Esophagus muscularis mucosa (tissue), 4 donors: Measurements from ENCODE around the gene DTNA. TPM values are rescaled to one million over a fixed set of nuclear protein-coding genes. Genes with fewer than 3 reads are reported as not detected.
A peak's percentile ranks its signal among the peaks of the same experiment; 100 is the strongest.

Experiments
- DNase-seq: peaks from one replicate; pipeline ENCODE4 v3.0.0-alpha.2; 2017; ENCODE audit errors: extremely low spot score
- H3K27ac ChIP-seq, 4 donors: fragments of 200-600 bp; sonication (generic); replicated peaks in 1 of 4; 1 replicate in 3 of 4; 2 replicates in 1 of 4; pipeline ENCODE4 v1.5.1; 2016 to 2019; ENCODE audit warnings: mild to moderate bottlenecking in 1 of 4
- H3K27me3 ChIP-seq, 4 donors: fragments of 200-600 bp; sonication (generic); one replicate each; pipeline versions ENCODE4 v1.5.1 to v1.6.0; 2016 to 2019
- H3K36me3 ChIP-seq, 4 donors: fragments of 200-600 bp; sonication (generic); one replicate each; pipeline ENCODE4 v1.5.1; 2016 to 2019
- H3K4me1 ChIP-seq, 4 donors: fragments of 200-600 bp; sonication (generic); one replicate each; pipeline ENCODE4 v1.5.1; 2016 to 2019
- H3K4me3 ChIP-seq, 4 donors: fragments of 200-600 bp; sonication (generic); 1 replicate in 2 of 4; 2 replicates in 2 of 4; pipeline ENCODE4 v1.5.1; 2016 to 2019; ENCODE audit warnings: mild to moderate bottlenecking in 4 of 4, moderate library complexity in 1 of 4
- H3K9me3 ChIP-seq, 4 donors: fragments of 200-600 bp; sonication (generic); 1 replicate in 3 of 4; 2 replicates in 1 of 4; pipeline ENCODE4 v1.5.1; 2016 to 2019
- CTCF ChIP-seq, 3 experiments: fragments of 200-600 bp in 2 of 3; fragments of 450-650 bp in 1 of 3; sonication (generic) in 2 of 3; IDR thresholded peaks; one replicate each; pipeline ENCODE4 v1.5.1; 2017 to 2019; ENCODE audit warnings: antibody characterized with exemption in 3 of 3, mild to moderate bottlenecking in 2 of 3, moderate library complexity in 1 of 3
- EP300 ChIP-seq: sonication (generic); formaldehyde crosslinking; IDR thresholded peaks from one replicate; pipeline ENCODE4 v1.6.1; 2017; ENCODE audit warnings: antibody characterized with exemption
- POLR2A ChIP-seq: fragments of 450-650 bp; IDR thresholded peaks from one replicate; pipeline ENCODE4 v1.6.1; 2017; ENCODE audit warnings: antibody characterized with exemption, moderate library complexity, mild to moderate bottlenecking, low read depth
- POLR2AphosphoS5 ChIP-seq, 2 donors: sonication (generic); formaldehyde crosslinking; IDR thresholded peaks; one replicate each; pipeline ENCODE4 v1.6.1; 2017; ENCODE audit warnings: antibody characterized with exemption in 2 of 2
- WGBS: methylation state at CpG from one replicate; pipeline ENCODE4 v1.1.5; 2018; 5-methylcytosine and 5-hydroxymethylcytosine counted together
- intact Hi-C: fragments of 100-400 bp; cut with DNase I; formaldehyde crosslinking; loops from one replicate; pipeline ENCODE4 v1.15.1; 2023
- total RNA-seq, 4 donors: library from RNA; depleted of rRNA; stranded (reverse); fragments of >200 nt; gene quantifications; one replicate each; pipeline versions ENCODE4 v1.1.0 to v1.2.1, GENCODE V29; 2016

Gene DTNA
- total RNA-seq, 4 donors from 2014 or later = 189 to 284 (median 242) TPM

GRCh38 chr18:34909637-34910364, 199.7 kb downstream of the DTNA start:
- H3K4me3 ChIP-seq = no peak overlapping the region
- WGBS = 83% methylated on average over 4 of the region's 4 CpGs
- intact Hi-C loops = no loop called here
- no peaks in the 10 kb centered on the region for H3K36me3 ChIP-seq
- H3K9me3 ChIP-seq = no peaks in the 10 kb centered on the region
- TF ChIP-seq POLR2AphosphoS5 (IDR thresholded peaks at IDR 0.05) (peak; percentile 42 to 74), EP300 (peak; percentile 70), POLR2A (no peak), CTCF (IDR thresholded peaks at IDR 0.05) (no peak)
- H3K4me1 ChIP-seq = peaks cover 0 to 48% (median 39%) of the 10 kb centered on the region in 4 donors
- H3K27ac ChIP-seq = peak overlapping the region; percentile 53 to 71 (median 60)
- no peak for DNase-seq
- H3K27me3 ChIP-seq = no peaks in the 10 kb centered on the region

- Histone ChIP-seq H3K9me3 (no peaks in the 10 kb centered on the region), H3K27me3 (no peaks in the 10 kb centered on the region), H3K4me1 (peaks cover 0 to 48% (median 39%) of the 10 kb centered on the region in 4 donors), H3K27ac (no peak overlapping the region), H3K4me3 (no peak overlapping the region), H3K36me3 (no peaks in the 10 kb centered on the region)
- TF ChIP-seq EP300 (no peak), POLR2AphosphoS5 (IDR thresholded peaks at IDR 0.05) (no peak), POLR2A (no peak), CTCF (IDR thresholded peaks at IDR 0.05) (no peak)
- 77% methylated on average over 2 of the region's 2 CpGs for WGBS
- DNase-seq = no peak
- intact Hi-C loops = no loop called here
Measured at GRCh38 chr18:34911081-34911480, 201.0 kb downstream of the DTNA start.

DNA sequence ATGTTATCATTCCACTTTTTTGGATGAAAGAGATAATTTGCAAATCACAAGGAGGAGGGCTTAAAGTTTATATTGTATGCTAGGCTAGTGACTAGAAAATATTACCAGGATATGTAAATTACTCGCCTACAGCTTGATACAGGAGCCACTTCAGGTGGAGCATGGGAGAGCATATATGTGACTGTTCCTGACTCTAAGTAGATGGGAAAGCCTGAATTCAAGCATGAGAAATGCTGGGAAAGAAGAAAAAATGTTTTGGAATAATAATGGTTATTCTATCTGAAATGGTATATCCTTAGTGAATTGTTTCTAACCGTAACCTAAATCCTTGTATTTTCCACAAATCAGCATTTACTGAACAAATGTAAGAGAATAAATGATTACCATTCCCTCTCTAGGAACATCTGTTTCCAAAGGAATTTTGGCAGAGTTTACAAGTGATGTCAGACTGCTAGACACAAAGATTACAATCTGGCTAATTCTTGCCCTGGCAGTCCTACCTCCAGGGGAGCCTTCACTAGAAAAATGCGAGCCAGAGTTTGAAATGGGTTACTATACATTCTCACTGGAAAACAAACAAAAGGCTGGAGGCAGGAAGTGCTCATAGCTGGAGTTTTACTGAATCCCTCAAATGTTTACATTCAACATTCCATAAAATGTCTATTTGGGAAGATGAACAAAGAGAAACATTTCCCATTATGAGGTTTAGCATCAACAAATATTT, 201.7 kb downstream of the DTNA start:
- Histone ChIP-seq H3K4me1 (peaks cover 0 to 48% (median 39%) of the 10 kb centered on the region in 4 donors), H3K27me3 (no peaks in the 10 kb centered on the region), H3K36me3 (no peaks in the 10 kb centered on the region), H3K4me3 (no peak overlapping the region), H3K27ac (no peak overlapping the region), H3K9me3 (no peaks in the 10 kb centered on the region)
- intact Hi-C loops = no loop called here
- TF ChIP-seq POLR2AphosphoS5 (IDR thresholded peaks at IDR 0.05) (no peak), POLR2A (no peak), EP300 (no peak), CTCF (IDR thresholded peaks at IDR 0.05) (no peak)
- WGBS = 49% methylated on average over 3 of the region's 3 CpGs
- DNase-seq = no peak

GRCh38 chr18:34913837-34914661, 204.0 kb downstream of the DTNA start:
- Histone ChIP-seq H3K36me3 (no peaks in the 10 kb centered on the region), H3K27ac (no peak overlapping the region), H3K27me3 (no peaks in the 10 kb centered on the region), H3K9me3 (no peaks in the 10 kb centered on the region), H3K4me1 (peaks cover 0 to 40% (median 31%) of the 10 kb centered on the region in 4 donors), H3K4me3 (no peak overlapping the region)
- no peak for DNase-seq
- intact Hi-C loops = no loop called here
- TF ChIP-seq EP300 = no peak
- TF ChIP-seq POLR2A = no peak
- TF ChIP-seq CTCF (IDR thresholded peaks at IDR 0.05) = no peak
- no peak for TF ChIP-seq POLR2AphosphoS5 (IDR thresholded peaks at IDR 0.05)
- 70% methylated on average over 4 of the region's 4 CpGs for WGBS
